NCI-H1092 treated with DMSO at 0.1 percent for 48 hours (cell line): ENCODE results near the gene TMEM108.

Source experiments
- DNase-seq: peaks from one replicate; lab custom pipeline; 2025; lab: John Stamatoyannopoulos, UW

TMEM108 gene

DNA sequence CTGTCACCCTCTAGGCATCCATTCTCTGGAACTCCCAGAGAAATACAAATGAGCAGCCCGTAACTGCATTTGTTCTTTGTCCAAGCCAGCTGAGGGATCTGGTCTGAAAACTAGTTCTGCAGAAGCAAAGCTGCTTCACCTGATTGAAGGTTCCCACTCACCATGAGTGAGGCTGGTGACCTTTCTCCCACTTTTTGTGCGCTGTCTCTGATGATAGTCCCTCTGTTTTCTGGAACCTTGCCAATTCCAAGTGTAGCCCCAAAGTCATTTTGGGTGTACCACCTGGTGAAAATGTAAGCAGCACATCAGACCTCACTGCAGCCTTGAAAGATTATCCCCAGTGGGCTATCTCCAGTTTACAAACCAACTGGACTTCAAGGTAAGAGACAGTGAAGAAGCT lies 322.3 kb downstream of the TMEM108 start:
- no peak for DNase-seq

DNA sequence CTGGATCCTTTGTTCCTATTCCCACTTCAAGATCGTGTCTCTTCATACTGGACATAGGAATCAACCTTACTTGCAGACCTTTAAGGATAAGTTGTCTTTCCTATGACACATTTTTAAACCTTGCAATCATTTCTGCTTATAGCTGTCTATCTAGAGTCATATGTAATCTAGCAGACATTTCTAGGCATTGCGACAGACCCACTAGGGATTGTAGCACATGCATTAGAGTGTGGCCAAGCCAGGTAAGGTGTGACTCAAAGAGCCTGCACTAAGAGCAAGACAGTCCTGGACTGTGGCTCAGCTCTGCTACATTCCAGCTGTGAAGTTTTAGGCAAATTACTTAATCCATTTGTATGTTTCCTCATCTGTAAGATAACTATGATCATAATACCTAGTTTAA lies 322.8 kb downstream of the TMEM108 start:
- no peak for DNase-seq

DNA sequence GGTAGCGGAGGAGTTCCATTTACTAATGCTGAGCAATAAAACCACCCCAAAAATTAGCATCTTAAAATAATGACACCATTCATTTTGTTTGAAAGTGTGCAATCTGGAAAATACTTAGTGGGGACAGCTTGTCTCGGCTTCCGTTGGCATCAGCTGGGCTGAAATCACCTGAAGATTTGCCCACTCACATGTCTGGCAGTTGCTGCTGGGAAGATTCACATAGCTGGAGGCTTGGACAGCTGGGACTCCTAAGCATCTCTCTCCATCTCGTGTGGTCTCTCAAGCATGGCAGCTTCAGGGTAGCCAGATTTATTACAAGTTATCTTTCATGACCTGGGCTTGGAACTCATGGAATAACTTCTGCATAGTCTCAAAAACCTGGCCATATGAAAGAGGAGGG lies 323.2 kb downstream of the TMEM108 start:
- DNase-seq, result no peak

DNA sequence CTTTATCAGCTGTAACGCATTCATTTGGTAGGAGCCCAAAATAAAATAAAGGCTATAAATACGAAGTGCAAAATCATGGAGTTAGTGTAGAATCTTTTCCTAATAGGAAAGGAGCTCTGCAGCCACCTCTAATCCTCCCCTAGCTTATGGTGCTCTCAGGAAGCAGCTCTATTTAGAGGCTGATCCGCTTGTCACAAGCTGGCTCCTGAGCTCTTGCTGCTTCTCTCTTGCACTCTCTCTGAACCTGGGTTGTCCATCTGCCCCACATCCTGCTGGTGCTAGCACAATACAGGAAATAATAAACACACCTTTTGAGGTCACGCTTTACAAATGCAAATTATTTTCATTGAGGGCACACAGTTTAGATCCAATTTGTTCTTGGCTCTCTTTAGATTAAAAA lies 324.3 kb downstream of the TMEM108 start:
- DNase-seq, result no peak

DNA sequence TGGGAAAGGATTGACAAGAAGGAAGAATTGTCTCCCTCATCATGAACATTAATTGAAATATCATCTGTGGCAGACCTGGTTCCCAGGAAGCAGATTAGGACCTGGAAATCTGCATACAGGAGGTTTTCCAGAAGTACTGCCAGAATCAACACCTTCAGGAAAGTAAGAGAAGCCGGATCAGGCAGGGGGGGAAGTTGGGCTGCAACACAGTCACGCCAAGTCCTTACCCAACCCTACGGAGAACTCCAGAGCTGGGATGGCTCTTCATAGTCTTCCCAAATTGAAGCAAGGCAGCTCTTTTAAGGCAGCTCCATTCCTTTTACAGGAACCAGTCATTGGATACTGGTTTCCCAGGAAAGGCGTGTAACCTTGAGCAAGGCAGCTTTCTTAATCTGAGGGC lies 326.5 kb downstream of the TMEM108 start:
- DNase-seq, result no peak

DNA sequence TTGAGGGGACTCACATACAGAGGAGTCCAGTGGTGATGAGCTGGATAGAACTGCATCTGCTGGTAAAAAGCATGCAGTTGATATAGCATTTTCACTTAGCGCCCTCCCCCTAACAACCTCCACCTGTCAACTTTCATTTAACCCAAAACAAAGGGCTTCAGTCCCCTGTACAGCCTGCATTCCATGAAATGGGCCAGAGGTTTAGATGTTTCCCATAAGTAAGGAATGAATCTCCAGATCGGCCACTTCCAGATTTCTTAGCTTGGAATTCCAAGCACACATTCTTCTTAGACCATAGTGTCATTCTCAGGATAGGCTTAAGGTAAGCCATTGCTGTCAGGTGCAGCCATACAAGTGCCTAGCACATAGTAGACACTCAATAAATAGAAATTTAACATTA lies 328.7 kb downstream of the TMEM108 start:
- DNase-seq, result no peak

DNA sequence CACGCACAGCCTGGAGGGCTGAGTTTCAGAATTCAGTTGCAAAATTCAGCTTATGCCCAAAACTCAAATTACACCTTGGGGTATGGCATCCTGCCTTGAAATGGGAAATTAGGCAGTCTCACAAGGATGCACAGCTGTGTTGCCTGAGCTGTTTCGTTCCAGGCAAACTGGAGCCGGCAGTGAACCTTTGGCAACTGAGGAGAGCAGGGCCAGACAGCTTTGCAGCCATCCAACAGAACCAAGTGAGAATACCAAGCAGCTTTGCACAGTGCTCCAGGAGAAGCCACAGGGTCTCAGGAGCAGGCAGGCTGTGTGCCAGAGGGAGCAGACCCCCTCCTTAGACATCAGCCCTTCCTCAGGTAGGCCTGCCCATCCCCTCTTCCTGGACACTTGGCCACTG lies 329.2 kb downstream of the TMEM108 start:
- no peak for DNase-seq

DNA sequence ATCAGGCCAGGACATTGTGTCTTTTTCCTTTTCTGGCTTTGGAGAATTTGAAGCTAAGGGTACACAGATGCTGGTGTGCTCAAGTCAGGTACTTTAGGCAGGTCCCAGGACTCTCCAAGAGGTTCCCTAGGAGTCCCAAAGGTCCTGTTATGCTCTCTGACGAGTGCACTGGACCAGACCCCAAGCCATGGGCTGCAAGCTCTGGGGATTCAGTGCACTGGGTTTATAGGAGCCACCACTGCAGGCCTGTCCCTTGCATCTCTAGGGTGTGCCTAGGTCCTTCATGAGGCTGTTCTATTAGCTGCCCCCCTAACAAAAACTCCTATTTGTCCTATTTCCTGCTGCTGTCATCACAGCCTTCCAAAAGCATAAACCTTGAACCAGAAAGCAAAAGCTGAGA lies 329.8 kb downstream of the TMEM108 start:
- DNase-seq, result no peak

DNA sequence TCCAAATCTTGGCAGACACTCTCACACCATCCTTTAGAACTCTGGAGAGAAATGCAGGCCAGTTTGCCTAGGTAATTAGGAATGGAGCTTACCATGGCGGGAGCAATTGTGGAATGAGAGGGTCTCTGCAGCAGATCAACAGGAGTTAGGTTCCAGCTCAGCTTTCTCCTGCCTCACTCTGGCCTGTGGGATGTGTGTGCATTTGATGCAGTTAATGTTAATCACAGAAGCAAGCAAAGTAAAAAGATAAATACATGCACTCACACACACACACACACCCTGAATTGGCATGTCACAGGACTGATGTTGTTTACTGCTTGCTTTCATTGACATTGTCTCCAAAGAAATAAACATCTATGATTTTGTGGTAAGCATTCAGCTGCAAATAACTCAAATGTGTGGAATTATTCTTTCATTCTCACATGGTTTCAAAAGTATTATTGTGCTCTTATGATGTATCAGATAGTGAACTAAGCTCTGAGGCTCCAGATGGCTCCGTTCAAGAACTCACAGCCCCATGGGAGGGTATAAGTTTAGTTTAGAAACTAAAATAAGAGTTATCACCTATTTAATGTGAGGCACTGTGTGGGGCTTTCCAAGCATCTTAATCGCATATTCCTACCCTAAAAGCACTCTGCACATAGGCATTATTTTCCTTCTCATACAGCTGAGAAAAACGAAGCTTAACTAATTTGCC lies 330.3 kb downstream of the TMEM108 start:
- no peak for DNase-seq

DNA sequence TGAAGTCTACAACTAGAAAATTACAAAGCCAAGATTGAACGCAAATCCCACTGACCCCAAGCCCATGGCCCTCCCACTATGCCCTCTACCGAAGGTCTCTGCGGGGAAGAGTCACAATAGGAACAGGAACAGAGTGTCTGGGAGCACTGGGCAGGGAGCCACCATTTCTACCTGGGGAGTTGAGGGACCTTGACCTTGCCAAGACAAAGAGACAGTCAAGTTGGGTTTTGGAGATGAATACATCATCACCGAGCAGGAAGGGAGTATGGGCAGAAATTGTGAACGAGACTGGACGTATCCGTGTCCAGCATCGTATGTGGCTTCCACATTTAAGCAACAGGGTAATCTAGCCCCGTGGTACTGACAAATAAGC lies 330.9 kb downstream of the TMEM108 start:
- DNase-seq, result no peak

DNA sequence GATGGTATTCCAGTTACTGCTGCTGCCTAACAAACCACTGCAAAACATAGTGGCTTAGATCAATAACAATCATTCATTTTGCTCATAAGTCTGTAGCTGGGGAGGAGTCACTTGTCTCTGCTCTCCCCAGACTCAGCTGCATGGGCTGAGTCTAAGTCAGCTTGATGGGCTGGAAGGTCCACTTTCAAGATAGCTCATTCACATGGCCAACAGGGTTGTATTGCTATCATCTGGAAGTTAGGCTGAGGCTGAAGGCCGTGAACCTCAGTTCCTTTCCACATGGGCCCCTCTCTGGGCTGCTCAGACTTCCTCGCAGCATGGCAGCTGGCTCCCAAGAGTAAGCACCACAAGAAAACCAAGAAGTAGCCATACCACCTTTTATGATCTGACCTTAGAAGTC lies 333.0 kb downstream of the TMEM108 start:
- no peak for DNase-seq

DNA sequence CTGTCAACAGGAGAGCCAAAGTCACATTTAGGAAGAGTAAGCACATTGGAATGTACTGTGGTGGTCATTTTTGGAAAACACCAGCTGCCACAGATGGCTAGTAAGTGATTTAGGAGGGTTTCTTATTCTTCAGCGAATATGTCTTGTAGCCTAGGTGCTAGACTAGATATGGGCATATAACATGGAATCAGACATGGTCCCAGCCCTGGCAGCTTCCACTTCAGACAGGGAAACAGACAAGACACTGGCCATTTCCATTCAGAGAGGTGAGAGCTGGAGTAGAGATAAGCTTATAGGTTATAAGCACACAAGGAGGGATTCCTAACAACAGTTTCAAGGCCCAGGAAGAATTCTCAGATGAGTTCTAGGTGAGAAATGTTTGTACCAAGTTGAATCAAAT lies 333.5 kb downstream of the TMEM108 start:
- no peak for DNase-seq

DNA sequence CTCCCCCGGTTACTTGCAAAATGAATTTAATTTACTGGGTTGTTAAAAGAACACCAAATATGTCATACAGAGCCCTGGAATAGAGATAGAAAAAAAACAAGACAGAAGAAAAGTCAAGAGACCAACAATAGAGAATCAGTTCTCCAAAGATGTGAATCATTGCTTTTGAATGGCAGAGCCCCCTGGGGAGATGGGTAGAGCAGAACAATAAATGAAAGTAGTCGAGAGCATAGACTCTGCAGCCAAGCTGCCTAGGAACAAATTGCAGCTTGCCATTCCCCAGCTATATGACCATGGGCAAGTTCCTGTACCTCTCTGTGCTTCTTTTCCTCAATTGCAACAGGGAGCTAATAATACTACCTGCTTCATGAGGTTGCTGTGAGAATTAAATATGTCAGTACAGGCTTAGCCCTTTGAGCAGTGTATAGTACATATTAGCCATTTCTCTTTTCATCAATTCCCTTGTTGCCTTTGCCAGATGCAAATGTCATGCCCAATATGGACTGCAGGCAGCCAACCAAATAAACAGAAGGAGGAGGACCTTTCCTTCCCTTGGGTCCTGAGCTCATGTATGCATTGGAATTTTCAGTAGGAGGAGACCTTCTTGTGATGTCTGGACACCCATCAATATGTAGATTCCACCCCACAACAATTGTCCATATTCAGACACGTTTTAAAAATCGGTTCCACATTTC lies 336.7 kb downstream of the TMEM108 start:
- DNase-seq, result no peak

DNA sequence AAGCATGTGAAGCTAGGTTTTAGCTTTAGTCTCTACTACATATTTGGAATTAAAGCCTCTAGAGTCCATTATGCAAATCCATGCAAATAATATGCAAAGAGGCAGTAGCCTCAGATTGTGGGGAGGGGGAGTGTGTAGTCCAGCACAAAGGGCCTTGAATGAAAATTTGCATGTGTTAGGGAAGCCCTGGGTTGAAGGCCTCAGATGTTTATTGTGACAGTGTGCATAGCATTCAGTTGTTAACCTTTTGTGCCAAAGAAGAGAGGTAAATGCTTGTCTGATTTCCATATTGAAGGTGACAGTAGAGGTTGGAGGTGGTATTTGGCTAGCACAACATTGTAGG lies 337.2 kb downstream of the TMEM108 start:
- no peak for DNase-seq

DNA sequence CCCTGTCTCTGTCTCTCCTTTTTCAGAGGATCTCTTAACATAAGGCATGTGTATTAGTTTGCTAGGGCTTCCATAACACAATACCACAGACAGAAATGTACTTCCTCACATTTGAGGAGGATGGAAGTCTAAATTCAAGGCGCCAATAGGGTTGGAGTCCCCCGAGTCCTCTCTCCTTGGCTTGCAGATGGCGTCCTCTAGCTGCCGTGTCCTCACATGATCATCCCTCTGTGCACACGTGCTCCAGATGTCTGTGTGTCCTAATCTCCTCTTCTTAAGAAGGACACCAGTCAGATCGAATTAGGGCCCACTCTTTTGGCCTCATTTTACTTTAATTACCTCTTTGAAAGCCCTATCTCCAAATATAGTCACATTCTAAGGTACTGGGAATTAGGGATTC lies 338.6 kb downstream of the TMEM108 start:
- DNase-seq, result peak; percentile 18

DNA sequence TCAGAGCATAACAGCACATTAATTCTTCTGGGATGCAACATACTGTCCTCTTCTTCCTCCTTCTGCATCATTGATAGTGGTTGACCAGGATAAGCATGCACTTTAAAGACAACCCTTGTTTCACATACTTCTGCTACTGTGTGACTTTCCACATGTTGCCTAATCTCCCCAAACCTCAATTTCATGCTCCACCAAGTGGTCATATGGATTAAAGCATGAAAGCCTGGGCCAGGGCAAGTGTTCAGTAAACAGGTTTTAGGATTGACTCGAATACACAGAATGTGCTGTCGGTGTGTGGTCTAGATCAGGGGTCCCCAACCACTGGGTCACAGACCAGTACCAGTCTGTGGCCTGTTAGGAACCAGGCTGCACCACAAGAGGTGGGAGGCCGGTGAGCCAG lies 339.2 kb downstream of the TMEM108 start:
- peak; percentile 21 for DNase-seq

DNA sequence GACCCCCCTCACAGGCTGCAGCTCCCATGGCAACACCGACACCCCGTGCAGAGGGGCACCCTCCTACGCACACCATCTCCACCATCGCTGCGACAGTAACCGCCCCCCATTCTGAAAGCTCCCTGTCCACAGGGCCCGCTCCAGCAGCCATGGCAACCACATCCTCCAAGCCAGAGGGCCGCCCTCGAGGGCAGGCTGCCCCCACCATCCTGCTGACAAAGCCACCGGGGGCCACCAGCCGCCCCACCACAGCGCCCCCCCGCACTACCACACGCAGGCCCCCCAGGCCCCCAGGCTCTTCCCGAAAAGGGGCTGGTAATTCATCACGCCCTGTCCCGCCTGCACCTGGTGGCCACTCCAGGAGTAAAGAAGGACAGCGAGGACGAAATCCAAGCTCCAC lies 341.7 kb downstream of the TMEM108 start:
- DNase-seq, result no peak

DNA sequence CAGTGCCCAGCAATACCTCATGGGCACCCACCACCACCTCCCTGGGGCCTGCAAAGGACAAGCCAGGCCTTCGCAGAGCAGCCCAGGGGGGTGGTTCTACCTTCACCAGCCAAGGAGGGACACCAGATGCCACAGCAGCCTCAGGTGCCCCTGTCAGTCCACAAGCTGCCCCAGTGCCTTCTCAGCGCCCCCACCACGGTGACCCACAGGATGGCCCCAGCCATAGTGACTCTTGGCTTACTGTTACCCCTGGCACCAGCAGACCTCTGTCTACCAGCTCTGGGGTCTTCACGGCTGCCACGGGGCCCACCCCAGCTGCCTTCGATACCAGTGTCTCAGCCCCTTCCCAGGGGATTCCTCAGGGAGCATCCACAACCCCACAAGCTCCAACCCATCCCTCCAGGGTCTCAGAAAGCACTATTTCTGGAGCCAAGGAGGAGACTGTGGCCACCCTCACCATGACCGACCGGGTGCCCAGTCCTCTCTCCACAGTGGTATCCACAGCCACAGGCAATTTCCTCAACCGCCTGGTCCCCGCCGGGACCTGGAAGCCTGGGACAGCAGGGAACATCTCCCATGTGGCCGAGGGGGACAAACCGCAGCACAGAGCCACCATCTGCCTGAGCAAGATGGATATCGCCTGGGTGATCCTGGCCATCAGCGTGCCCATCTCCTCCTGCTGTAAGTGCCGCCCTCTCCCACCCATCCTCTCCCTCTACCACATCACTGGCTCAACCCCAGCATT lies 342.5 kb downstream of the TMEM108 start:
- DNase-seq, result no peak

DNA sequence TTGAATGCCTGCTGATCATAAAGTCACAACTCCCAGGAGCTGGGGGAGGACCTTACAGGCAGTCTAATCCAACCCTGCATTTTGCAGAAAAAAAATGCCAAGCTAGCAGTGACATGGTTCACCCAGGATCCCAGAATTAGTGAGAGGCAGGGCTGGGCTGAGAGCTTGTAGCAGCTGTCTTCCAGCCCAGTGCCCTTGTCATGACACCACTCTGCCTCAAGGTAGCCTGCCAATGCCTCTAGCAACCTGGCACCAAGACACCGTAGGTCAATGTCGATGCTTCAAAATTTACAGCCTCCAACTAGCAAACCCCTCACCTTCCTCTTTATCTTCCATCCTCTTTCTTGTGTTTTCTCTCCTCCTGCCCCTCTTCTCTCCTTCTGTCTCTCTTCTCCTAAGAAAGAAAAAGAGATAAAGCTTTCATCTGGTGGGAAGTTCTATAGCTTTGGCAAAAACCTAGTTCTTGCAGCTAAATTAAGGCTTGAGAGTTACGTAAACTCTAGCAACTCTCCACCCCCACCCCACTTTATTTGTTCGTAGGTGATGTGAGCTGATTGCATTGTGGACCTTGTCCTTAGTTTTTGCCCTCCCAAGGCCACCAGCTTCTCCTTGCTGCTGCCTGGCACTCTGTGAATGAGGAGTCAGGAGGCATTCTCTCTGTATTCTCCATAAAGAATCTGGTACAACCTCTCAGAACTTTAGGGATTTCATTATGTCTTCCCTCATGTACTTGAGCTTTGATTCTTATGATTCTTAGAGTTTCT lies 343.3 kb downstream of the TMEM108 start:
- no peak for DNase-seq

DNA sequence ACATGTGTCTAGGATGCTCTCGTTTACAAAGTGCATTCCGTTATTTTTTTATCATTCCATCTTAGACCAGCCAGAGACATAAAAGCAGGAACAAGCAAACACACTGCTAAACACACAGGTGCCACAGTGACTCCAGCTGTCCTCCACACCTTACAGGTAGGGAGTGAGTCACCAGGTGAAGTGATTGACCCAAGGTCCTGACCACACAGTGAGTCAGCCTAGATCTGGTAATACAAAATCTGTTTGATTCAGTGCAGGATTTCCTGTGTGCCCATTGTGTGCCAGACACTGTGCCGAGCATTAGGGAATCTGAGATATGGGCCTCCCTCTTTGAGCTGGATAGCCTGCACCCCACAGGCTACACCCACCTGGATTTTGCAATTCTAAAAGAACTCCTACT lies 345.0 kb downstream of the TMEM108 start:
- no peak for DNase-seq

DNA sequence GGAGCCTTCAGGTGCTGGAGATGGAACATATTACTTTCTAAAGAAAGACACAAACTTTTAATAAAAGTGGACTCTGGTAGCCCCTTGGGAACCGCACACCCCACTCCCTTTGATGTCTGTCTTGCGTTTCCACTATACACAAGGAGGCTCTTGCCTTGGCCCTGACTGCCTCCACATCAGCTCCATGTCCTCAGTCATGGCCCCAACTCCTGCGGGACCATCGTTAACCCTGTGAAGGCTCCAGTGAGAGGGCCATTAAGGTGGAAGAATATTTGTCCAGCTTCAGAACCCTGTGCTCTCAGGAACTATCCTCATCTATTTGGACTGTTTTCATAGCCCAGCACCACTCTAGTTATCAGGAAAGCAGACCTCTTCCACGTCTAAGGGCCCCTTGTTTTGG lies 345.6 kb downstream of the TMEM108 start:
- no peak for DNase-seq

DNA sequence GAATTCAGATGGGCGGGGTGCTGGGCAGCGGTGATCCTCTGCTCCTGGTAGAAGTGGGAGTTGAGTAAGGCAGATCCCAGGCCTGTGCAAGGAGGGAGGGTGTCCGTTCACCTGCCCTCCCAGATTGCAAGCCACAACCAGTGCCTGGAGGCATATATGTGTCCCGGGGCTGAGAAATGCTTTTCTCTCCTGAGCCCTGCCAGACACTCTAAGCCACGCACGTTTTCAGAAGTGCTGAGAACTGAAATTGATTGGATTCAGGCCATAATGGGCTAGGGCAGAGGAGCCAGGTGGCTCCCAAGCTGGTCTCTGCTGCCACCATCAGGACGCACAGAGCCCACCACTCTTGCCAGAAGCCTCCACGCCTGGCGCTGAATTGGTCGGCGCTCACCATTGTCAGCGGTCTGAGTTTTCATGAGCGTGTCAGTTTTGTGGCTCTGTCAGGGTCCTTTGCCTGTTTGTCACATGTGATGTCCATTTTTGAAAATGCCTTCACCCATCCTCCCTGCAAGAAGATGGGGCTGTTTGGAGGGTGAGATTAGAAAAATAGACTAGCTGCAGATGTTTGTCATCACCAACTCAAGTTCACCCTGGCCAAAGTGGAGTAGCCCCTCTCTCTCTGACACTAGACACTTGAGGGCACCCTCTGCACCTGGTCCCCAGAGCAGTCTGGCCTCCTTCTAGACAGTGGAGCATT lies 346.3 kb downstream of the TMEM108 start:
- peak; percentile 77 for DNase-seq
